HepG2 (cell line): ENCODE measurements around the gene BAG5. TPM values are rescaled to one million over a fixed set of nuclear protein-coding genes. Genes with fewer than 3 reads are reported as not detected.

Experiments used
- ATAC-seq: fragments of 200-7000 bp; cut with Tn5 transposase; 3 replicates; pipeline ENCODE4 v1.9.1; 2020; ENCODE audit warnings: mild to moderate bottlenecking, moderate library complexity
- BruUV-seq: library from RNA; stranded (reverse); fragments of 400-500 nt; replicated peaks from 2 replicates; lab custom pipeline; 2021; lab: Mats Ljungman, UMichigan
- CTCF ChIA-PET: fragments of 300-600 bp; formaldehyde crosslinking; extraction: SDS; loops from one replicate; lab custom pipeline; 2021; ENCODE audit warnings: low total read pairs, inconsistent platforms, low intra/inter-chr PET ratio; lab: Yijun Ruan, JAX
- POLR2A ChIA-PET: fragments of 350-600 bp; sonication (Branson Sonifier 250); formaldehyde crosslinking; loops from one replicate; lab custom pipeline; 2020; ENCODE audit warnings: antibody characterized with exemption, inconsistent platforms; lab: Yijun Ruan, JAX
- DNase-seq: peaks from one replicate; pipeline ENCODE4 v3.0.0-alpha.2; 2015; ENCODE audit warnings: low spot score
- FAIRE-seq: peaks from 3 replicates; lab custom pipeline; 2011; peaks lifted over from hg19 to GRCh38; lab: Jason Lieb, UNC
- H2AFZ ChIP-seq: one replicate; pipeline ENCODE4 v1.6.1; 2011; ENCODE audit warnings: low read length, inconsistent platforms
- H3K27ac ChIP-seq: fragments of 300-600 bp; 3 replicates; pipeline ENCODE4 v1.8.0; 2011; ENCODE audit warnings: mixed run types, mild to moderate bottlenecking, mixed read lengths, low read length, inconsistent platforms; ENCODE audit not compliant: insufficient read depth; ENCODE audit errors: extremely low read length
- H3K27me3 ChIP-seq, 2 experiments: fragments of 200-600 bp in 1 of 2; 2 replicates in 1 of 2; 3 replicates in 1 of 2; pipeline versions ENCODE4 v1.6.0 to v1.8.0; 2011; ENCODE audit warnings: low read length in 2 of 2, mild to moderate bottlenecking in 2 of 2, moderate library complexity in 2 of 2, inconsistent platforms in 1 of 2; ENCODE audit not compliant: insufficient read depth in 2 of 2, control insufficient read depth in 1 of 2
- H3K36me3 ChIP-seq, 2 experiments: fragments of 200-600 bp in 1 of 2; replicated peaks in 1 of 2; 2 replicates in 1 of 2; 3 replicates in 1 of 2; pipeline versions ENCODE4 v1.5.1 to v1.8.0; 2011; ENCODE audit warnings: low read length in 2 of 2, inconsistent platforms in 1 of 2; ENCODE audit not compliant: insufficient read depth in 2 of 2, control insufficient read depth in 1 of 2
- H3K4me1 ChIP-seq: 2 replicates; pipeline ENCODE4 v1.5.1; 2012; ENCODE audit warnings: low read length, inconsistent platforms; ENCODE audit not compliant: insufficient read depth
- H3K4me2 ChIP-seq: 2 replicates; pipeline ENCODE4 v1.6.0; 2011; ENCODE audit warnings: low read depth, low read length, inconsistent platforms
- H3K4me3 ChIP-seq, 3 experiments: fragments of 200-600 bp in 1 of 3; sonication (generic), shearing (Covaris generic) in 1 of 3; replicated peaks in 1 of 3; 2 replicates each; pipeline ENCODE4 v1.5.1; 2011 to 2016; ENCODE audit warnings: low read length in 3 of 3, inconsistent platforms in 2 of 3, low read depth in 2 of 3, mild to moderate bottlenecking in 2 of 3, control low read depth in 1 of 3, mixed read lengths in 1 of 3; ENCODE audit not compliant: insufficient read depth in 1 of 3
- H3K79me2 ChIP-seq: one replicate; pipeline ENCODE4 v1.6.1; 2011; ENCODE audit warnings: low read length, inconsistent platforms; ENCODE audit not compliant: insufficient read depth
- H3K9ac ChIP-seq: 2 replicates; pipeline ENCODE4 v1.6.0; 2011; ENCODE audit warnings: mild to moderate bottlenecking, low read depth, low read length, inconsistent platforms; ENCODE audit not compliant: insufficient read depth
- H3K9me3 ChIP-seq: 2 replicates; pipeline ENCODE4 v1.5.1; 2012; ENCODE audit warnings: mild to moderate bottlenecking, low read length
- H4K20me1 ChIP-seq: 2 replicates; pipeline ENCODE4 v1.6.0; 2011; ENCODE audit warnings: inconsistent platforms, mild to moderate bottlenecking, low read length, moderate library complexity; ENCODE audit not compliant: insufficient read depth
- CHD2 ChIP-seq: IDR thresholded peaks from 2 replicates; pipeline ENCODE4 v1.6.1; 2011; ENCODE audit warnings: low read depth, low read length, improper control_type of control experiment
- MTF1 ChIP-seq: sonication (generic); formaldehyde crosslinking; IDR thresholded peaks from 2 replicates; pipeline ENCODE4 v1.5.0; 2020; ENCODE audit warnings: missing genetic modification reagents
- NCOA5 ChIP-seq: sonication (generic); formaldehyde crosslinking; IDR thresholded peaks from 2 replicates; pipeline ENCODE4 v1.4.0; 2020; ENCODE audit warnings: missing genetic modification reagents
- NFKBIZ ChIP-seq: IDR thresholded peaks from 2 replicates; pipeline ENCODE4 v1.6.1; 2018; ENCODE audit warnings: missing genetic modification reagents, missing compliant biosample characterization
- NONO ChIP-seq, 2 experiments: fragments of 450-650 bp in 1 of 2; sonication (generic) in 1 of 2; formaldehyde crosslinking in 1 of 2; IDR thresholded peaks in 1 of 2; conservative IDR thresholded peaks in 1 of 2; 2 replicates each; pipeline versions ENCODE4 v1.6.1 to v1.8.0; 2017 to 2022; ENCODE audit warnings: mild to moderate bottlenecking in 1 of 2, missing genetic modification reagents in 1 of 2, moderate library complexity in 1 of 2
- RBM39 ChIP-seq: fragments of 200-400 bp; formaldehyde crosslinking; IDR thresholded peaks from one replicate; pipeline ENCODE4 v1.6.1; 2018; ENCODE audit warnings: antibody characterized with exemption, mild to moderate bottlenecking, low read depth, low read length; ENCODE audit not compliant: poor library complexity, severe bottlenecking
- SMAD9 ChIP-seq: sonication (generic); formaldehyde crosslinking; IDR thresholded peaks from 2 replicates; pipeline ENCODE4 v1.5.1; 2020; ENCODE audit warnings: mild to moderate bottlenecking, missing genetic modification reagents
- TERF1 ChIP-seq: sonication (generic); formaldehyde crosslinking; IDR thresholded peaks from 2 replicates; pipeline ENCODE4 v1.8.0; 2022; ENCODE audit warnings: mild to moderate bottlenecking, missing genetic modification reagents, moderate library complexity
- ZKSCAN1 ChIP-seq: fragments of 150-350 bp; IDR thresholded peaks from 2 replicates; pipeline ENCODE4 v1.6.1; 2014; ENCODE audit warnings: low read length
- ZNF530 ChIP-seq: sonication (generic); formaldehyde crosslinking; IDR thresholded peaks from 2 replicates; pipeline ENCODE4 v1.5.0; 2020; ENCODE audit warnings: low read depth, mild to moderate bottlenecking, missing genetic modification reagents
- ZNF784 ChIP-seq: sonication (generic); formaldehyde crosslinking; IDR thresholded peaks from 2 replicates; pipeline ENCODE4 v1.5.1; 2020; ENCODE audit warnings: missing genetic modification reagents, mild to moderate bottlenecking, borderline replicate concordance
- WGBS: methylation state at CpG from one replicate; pipeline ENCODE4 v1.1.6; 2017; ENCODE audit warnings: low lambda C conversion rate; 5-methylcytosine and 5-hydroxymethylcytosine counted together
- in situ Hi-C: cut with HindIII; loops from 2 replicates; pipeline ENCODE4 v1.10.0; 2017; ENCODE audit warnings: low pct_unique_long_range_greater_than_20kb; ENCODE audit not compliant: extremely low pct_ligation_motif_present
- intact Hi-C: fragments of 100-400 bp; cut with micrococcal nuclease; formaldehyde crosslinking; loops from one replicate; pipeline ENCODE4 v1.10.0; 2022; ENCODE audit not compliant: unreplicated experiment
- polyA plus RNA-seq, 8 experiments: library from polyadenylated mRNA; depleted of rRNA in 3 of 8; stranded (reverse) in 7 of 8; unstranded in 1 of 8; fragments of >200 nt; fragmentation: Illumina TruSeq in 4 of 8; extraction: Trizol in 4 of 8; gene quantifications; 2 replicates each; pipeline versions ENCODE4 v1.2.1 to v1.2.3, GENCODE V29; 2011 to 2016; ENCODE audit warnings: low read depth in 4 of 8, missing spikeins in 1 of 8, mixed read lengths in 1 of 8; ENCODE audit not compliant: insufficient read depth in 1 of 8
- total RNA-seq, 5 experiments: library from RNA; depleted of rRNA; stranded (reverse); fragments of >200 nt; fragmentation: Illumina TruSeq; extraction: Trizol; gene quantifications; 2 replicates each; pipeline ENCODE4 v1.2.3, GENCODE V29; 2016; ENCODE audit warnings: low read depth in 1 of 5
- TF ChIP-seq, protein P1 (sequence below): sonication (generic); formaldehyde crosslinking; IDR thresholded peaks from 2 replicates; pipeline ENCODE4 v1.4.0; 2020; ENCODE audit warnings: mild to moderate bottlenecking, low read depth, missing genetic modification reagents
- TF ChIP-seq, protein P2 (sequence below): sonication (generic); formaldehyde crosslinking; IDR thresholded peaks from 2 replicates; pipeline ENCODE4 v1.5.1; 2020; ENCODE audit warnings: mild to moderate bottlenecking, moderate library complexity, missing genetic modification reagents
- TF ChIP-seq, protein P3 (sequence below): sonication (generic); formaldehyde crosslinking; IDR thresholded peaks from 2 replicates; pipeline ENCODE4 v1.4.0; 2020; ENCODE audit warnings: missing genetic modification reagents
- TF ChIP-seq, protein P4 (sequence below): IDR thresholded peaks from 2 replicates; pipeline ENCODE4 v1.6.1; 2016; ENCODE audit warnings: missing compliant biosample characterization, missing genetic modification reagents, borderline replicate concordance

BAG5 gene
- total and polyA plus RNA-seq, 2 of the 13 experiments (the other 11 are each of a cell fraction or from before 2014, with no cell fraction given) = 3.5 to 21.0 TPM

DNA sequence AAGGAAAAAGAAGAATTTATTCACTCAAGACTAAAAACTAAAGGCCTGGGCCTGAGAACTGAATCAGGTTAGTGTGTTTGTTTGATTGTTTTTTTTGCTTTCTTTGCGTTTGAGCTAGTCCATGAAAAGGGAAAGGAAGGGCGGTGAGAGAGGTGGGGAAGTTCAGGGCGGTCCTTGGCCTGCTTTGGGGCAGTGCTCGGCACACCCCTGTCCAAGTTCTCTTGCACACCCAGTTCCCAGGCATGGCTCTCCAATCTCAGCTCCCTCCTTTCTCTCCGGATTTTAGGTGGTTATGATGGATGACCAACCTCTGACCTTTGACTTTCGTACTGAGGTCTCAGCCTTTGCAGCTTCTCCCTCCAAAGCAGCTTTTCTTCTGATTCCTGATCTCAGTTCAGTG, 11.6 kb upstream of the BAG5 start:
- no peak overlapping the region for H2AFZ ChIP-seq
- WGBS = 90% methylated on average over 6 of the region's 6 CpGs
- no peak overlapping the region for H3K4me3 ChIP-seq
- ATAC-seq = no peak
- H3K36me3 ChIP-seq = peaks cover 17 to 44% of the 10 kb centered on the region in 2 experiments
- no peaks in the 10 kb centered on the region for H3K4me1 ChIP-seq
- no peaks in the 10 kb centered on the region for H3K9me3 ChIP-seq
- peaks cover 7% of the 10 kb centered on the region for H3K79me2 ChIP-seq
- no peaks in the 10 kb centered on the region for H4K20me1 ChIP-seq
- no peaks in the 10 kb centered on the region for H3K27me3 ChIP-seq
- H3K9ac ChIP-seq = no peak overlapping the region
- BruUV-seq = no TSS peak
- H3K4me2 ChIP-seq = no peak overlapping the region
- DNase-seq = no peak
- POLR2A ChIA-PET = no interaction called here
- in situ Hi-C loops (no loop called here), intact Hi-C loops (loop anchor here (5.0 kb wide), 1 partner anchor 103 kb away; no protein-coding TSS in a partner anchor)
- H3K27ac ChIP-seq = no peak overlapping the region
- FAIRE-seq = no peak
- CTCF ChIA-PET = no interaction called here
- TF ChIP-seq SMAD9 = no peak
- no peak for TF ChIP-seq NCOA5 (CRISPR knock-in tag)
- TF ChIP-seq, protein P1, sequence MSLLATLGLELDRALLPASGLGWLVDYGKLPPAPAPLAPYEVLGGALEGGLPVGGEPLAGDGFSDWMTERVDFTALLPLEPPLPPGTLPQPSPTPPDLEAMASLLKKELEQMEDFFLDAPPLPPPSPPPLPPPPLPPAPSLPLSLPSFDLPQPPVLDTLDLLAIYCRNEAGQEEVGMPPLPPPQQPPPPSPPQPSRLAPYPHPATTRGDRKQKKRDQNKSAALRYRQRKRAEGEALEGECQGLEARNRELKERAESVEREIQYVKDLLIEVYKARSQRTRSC (CRISPR knock-in tag) = no peak
- TF ChIP-seq, protein P2, sequence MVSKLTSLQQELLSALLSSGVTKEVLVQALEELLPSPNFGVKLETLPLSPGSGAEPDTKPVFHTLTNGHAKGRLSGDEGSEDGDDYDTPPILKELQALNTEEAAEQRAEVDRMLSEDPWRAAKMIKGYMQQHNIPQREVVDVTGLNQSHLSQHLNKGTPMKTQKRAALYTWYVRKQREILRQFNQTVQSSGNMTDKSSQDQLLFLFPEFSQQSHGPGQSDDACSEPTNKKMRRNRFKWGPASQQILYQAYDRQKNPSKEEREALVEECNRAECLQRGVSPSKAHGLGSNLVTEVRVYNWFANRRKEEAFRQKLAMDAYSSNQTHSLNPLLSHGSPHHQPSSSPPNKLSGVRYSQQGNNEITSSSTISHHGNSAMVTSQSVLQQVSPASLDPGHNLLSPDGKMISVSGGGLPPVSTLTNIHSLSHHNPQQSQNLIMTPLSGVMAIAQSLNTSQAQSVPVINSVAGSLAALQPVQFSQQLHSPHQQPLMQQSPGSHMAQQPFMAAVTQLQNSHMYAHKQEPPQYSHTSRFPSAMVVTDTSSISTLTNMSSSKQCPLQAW (CRISPR knock-in tag) = no peak
- TF ChIP-seq, protein P3, sequence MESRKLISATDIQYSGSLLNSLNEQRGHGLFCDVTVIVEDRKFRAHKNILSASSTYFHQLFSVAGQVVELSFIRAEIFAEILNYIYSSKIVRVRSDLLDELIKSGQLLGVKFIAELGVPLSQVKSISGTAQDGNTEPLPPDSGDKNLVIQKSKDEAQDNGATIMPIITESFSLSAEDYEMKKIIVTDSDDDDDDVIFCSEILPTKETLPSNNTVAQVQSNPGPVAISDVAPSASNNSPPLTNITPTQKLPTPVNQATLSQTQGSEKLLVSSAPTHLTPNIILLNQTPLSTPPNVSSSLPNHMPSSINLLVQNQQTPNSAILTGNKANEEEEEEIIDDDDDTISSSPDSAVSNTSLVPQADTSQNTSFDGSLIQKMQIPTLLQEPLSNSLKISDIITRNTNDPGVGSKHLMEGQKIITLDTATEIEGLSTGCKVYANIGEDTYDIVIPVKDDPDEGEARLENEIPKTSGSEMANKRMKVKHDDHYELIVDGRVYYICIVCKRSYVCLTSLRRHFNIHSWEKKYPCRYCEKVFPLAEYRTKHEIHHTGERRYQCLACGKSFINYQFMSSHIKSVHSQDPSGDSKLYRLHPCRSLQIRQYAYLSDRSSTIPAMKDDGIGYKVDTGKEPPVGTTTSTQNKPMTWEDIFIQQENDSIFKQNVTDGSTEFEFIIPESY = no peak
- no peak for TF ChIP-seq ZNF530
- TF ChIP-seq, protein P4, sequence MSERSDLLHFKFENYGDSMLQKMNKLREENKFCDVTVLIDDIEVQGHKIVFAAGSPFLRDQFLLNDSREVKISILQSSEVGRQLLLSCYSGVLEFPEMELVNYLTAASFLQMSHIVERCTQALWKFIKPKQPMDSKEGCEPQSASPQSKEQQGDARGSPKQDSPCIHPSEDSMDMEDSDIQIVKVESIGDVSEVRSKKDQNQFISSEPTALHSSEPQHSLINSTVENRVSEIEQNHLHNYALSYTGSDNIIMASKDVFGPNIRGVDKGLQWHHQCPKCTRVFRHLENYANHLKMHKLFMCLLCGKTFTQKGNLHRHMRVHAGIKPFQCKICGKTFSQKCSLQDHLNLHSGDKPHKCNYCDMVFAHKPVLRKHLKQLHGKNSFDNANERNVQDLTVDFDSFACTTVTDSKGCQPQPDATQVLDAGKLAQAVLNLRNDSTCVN = no peak
- TF ChIP-seq NONO (IDR thresholded peaks at IDR 0.05) = no peak
- no peak for TF ChIP-seq NONO (CRISPR knock-in tag; conservative IDR thresholded peaks at IDR 0.05)
- no peak for TF ChIP-seq ZNF784 (CRISPR knock-in tag)
- TF ChIP-seq NFKBIZ (CRISPR knock-in tag) = no peak
- no peak for TF ChIP-seq ZKSCAN1
- TF ChIP-seq MTF1 (CRISPR knock-in tag) = no peak
- TF ChIP-seq RBM39 = no peak
- TF ChIP-seq CHD2 = no peak
- TF ChIP-seq TERF1 = no peak
